ENCODE data around the gene CNOT6.
A peak's percentile ranks its signal among the peaks of the same experiment; 100 is the strongest.

Gene CNOT6

GRCh38 chr5:180603076-180603594 lies 109.0 kb downstream of the CNOT6 start:
- DNase-seq: no peak

GRCh38 chr5:180604271-180604670 lies 110.1 kb downstream of the CNOT6 start:
- no peak for DNase-seq

GRCh38 chr5:180605554-180606214 lies 111.5 kb downstream of the CNOT6 start:
- peak in 1 of 2 experiments; percentile 64 for DNase-seq

- DNase-seq: no peak
Observed at GRCh38 chr5:180606215-180606785, 112.1 kb downstream of the CNOT6 start.

GRCh38 chr5:180607861-180608571 lies 113.8 kb downstream of the CNOT6 start:
- DNase-seq: no peak

GRCh38 chr5:180608572-180609310 lies 114.6 kb downstream of the CNOT6 start:
- DNase-seq: no peak

GRCh38 chr5:180609386-180609785 lies 115.2 kb downstream of the CNOT6 start:
- DNase-seq: no peak

GRCh38 chr5:180609817-180610550 lies 115.8 kb downstream of the CNOT6 start:
- no peak for DNase-seq

- peak in 1 of 2 experiments; percentile 32 for DNase-seq
Observed at GRCh38 chr5:180611140-180611850, 117.1 kb downstream of the CNOT6 start.

- no peak for DNase-seq
Observed at GRCh38 chr5:180612683-180613082, 118.5 kb downstream of the CNOT6 start.

GRCh38 chr5:180613188-180613813 lies 119.1 kb downstream of the CNOT6 start:
- DNase-seq: no peak

- DNase-seq: no peak
Observed at GRCh38 chr5:180613814-180614188, 119.6 kb downstream of the CNOT6 start.

- DNase-seq: no peak
Observed at GRCh38 chr5:180618487-180618828, 124.3 kb downstream of the CNOT6 start.

- peak in 1 of 2 experiments; percentile 68 for DNase-seq
Observed at GRCh38 chr5:180618829-180619562, 124.8 kb downstream of the CNOT6 start.

GRCh38 chr5:180619563-180619915 lies 125.4 kb downstream of the CNOT6 start:
- DNase-seq: no peak

- peak in 1 of 2 experiments; percentile 10 for DNase-seq
Observed at GRCh38 chr5:180620014-180620413, 125.8 kb downstream of the CNOT6 start.

GRCh38 chr5:180621311-180621710 lies 127.1 kb downstream of the CNOT6 start:
- DNase-seq: no peak

- DNase-seq: no peak
Observed at GRCh38 chr5:180622910-180623309, 128.7 kb downstream of the CNOT6 start.

GRCh38 chr5:180623411-180623834 lies 129.2 kb downstream of the CNOT6 start:
- no peak for DNase-seq

- no peak for DNase-seq
Observed at GRCh38 chr5:180623844-180624243, 129.7 kb downstream of the CNOT6 start.

GRCh38 chr5:180624587-180624986 lies 130.4 kb downstream of the CNOT6 start:
- no peak for DNase-seq
